ENCODE results near the gene SUPT6H. TPM values are rescaled to one million over a fixed set of nuclear protein-coding genes. Genes with fewer than 3 reads are reported as not detected.

The SUPT6H gene
- polyA plus RNA-seq, 2 of the 4 experiments (the other 2 are of a cell fraction) = 51.4 to 63.8 TPM

- POLR2A ChIA-PET = interaction anchor here (0.9 to 12.2 kb wide), 2 partner anchors 20 to 27 kb away, joined by 5 to 369 read pairs; partner anchors contain the start of genes NEK8, RPL23A and TLCD1
- DNase-seq (ENCODE audit: low read depth in 1 of 2, low spot score in 1 of 2) (peak in 1 of 2 experiments; percentile 76), ATAC-seq (peak in 1 of 2 experiments; percentile 0; a peak in 1 of 6 replicates), FAIRE-seq (no peak)
- H3K4me3 ChIP-seq = peak overlapping the region; percentile 93
- peak overlapping the region; percentile 98 to 99 for H3K27ac ChIP-seq
- CTCF ChIA-PET = interaction anchor here (1.1 to 22.6 kb wide), 7 partner anchors 10 to 207 kb away, joined by 3 to 977 read pairs (median 6); partner anchors contain the start of genes DHRS13, FLOT2, NEK8 and RPL23A
- peak overlapping the region; percentile 96 for H3K4me2 ChIP-seq
- WGBS (ENCODE audit: missing lambda C conversion rate) = 17% methylated on average over 5 of the region's 5 CpGs
- 0 out of 2 replicates have a peak, but pooled peaks have one; percentile 6 for TF ChIP-seq GATA3 (IDR thresholded peaks at IDR 0.05; ENCODE audit: borderline replicate concordance)
- no peak for TF ChIP-seq HOXA7 (CRISPR knock-in tag; IDR thresholded peaks at IDR 0.05)
- peak; percentile 50; the same call in 1 of the 2 replicates for TF ChIP-seq MAX (IDR thresholded peaks at IDR 0.05)
- TF ChIP-seq KDM1A (IDR thresholded peaks at IDR 0.05; ENCODE audit: low read depth) = 0 out of 2 replicates have a peak, but pooled peaks have one; percentile 12
- 0 out of 2 replicates have a peak, but pooled peaks have one; percentile 12 for TF ChIP-seq REST (IDR thresholded peaks at IDR 0.05)
- peak; percentile 20; the same call in 1 of the 2 replicates for TF ChIP-seq E2F6 (IDR thresholded peaks at IDR 0.05; ENCODE audit: borderline replicate concordance, low read depth)
- H3K9me3 ChIP-seq = no peaks in the 10 kb centered on the region
- peaks cover 64% of the 10 kb centered on the region for H3K4me1 ChIP-seq
Observed at GRCh38 chr17:28746611-28747050, 84.6 kb downstream of the SUPT6H start.

GRCh38 chr17:28747051-28747691 lies 85.2 kb downstream of the SUPT6H start:
- ChIA-PET CTCF (interaction anchor here (0.6 to 22.6 kb wide), 8 partner anchors 10 to 1608 kb away, joined by 3 to 977 read pairs (median 6); partner anchors contain the start of genes DHRS13, FLOT2, NEK8 and RPL23A), POLR2A (interaction anchor here (0.9 to 12.2 kb wide), 2 partner anchors 20 to 27 kb away, joined by 5 to 369 read pairs; partner anchors contain the start of genes NEK8, RPL23A and TLCD1)
- H3K4me2 ChIP-seq = peak overlapping the region; percentile 96
- DNase-seq (ENCODE audit: low read depth in 1 of 2, low spot score in 1 of 2) (no peak), FAIRE-seq (no peak), ATAC-seq (no peak)
- TF ChIP-seq MAFK (IDR thresholded peaks at IDR 0.05; ENCODE audit: partially characterized antibody) = no peak
- no peak for TF ChIP-seq NFE2L2 (conservative IDR thresholded peaks at IDR 0.05; ENCODE audit: low read length)
- TF ChIP-seq MAZ (IDR thresholded peaks at IDR 0.05; ENCODE audit: borderline replicate concordance, low read depth, low read length) = no peak
- no peak for TF ChIP-seq ZNF302 (CRISPR knock-in tag; IDR thresholded peaks at IDR 0.05)
- TF ChIP-seq CBX8 (IDR thresholded peaks at IDR 0.05) = no peak
- TF ChIP-seq RARB (CRISPR knock-in tag; IDR thresholded peaks at IDR 0.05) = no peak
- no peak for TF ChIP-seq USF2 (IDR thresholded peaks at IDR 0.05)
- 0 out of 2 replicates have a peak, but pooled peaks have one; percentile 63 for TF ChIP-seq FOSB (CRISPR knock-in tag; IDR thresholded peaks at IDR 0.05)
- TF ChIP-seq BHLHE40 (IDR thresholded peaks at IDR 0.05; ENCODE audit: low read depth, low read length) = no peak
- TF ChIP-seq HOXA7 (CRISPR knock-in tag; IDR thresholded peaks at IDR 0.05) = 0 out of 2 replicates have a peak, but pooled peaks have one; percentile 16
- TF ChIP-seq CEBPB (IDR thresholded peaks at IDR 0.05) = no peak
- TF ChIP-seq RNF2 (IDR thresholded peaks at IDR 0.05; ENCODE audit: borderline replicate concordance, low read depth) = no peak
- no peak for TF ChIP-seq POLR2AphosphoS2 (conservative IDR thresholded peaks at IDR 0.05; ENCODE audit: low read length)
- no peak; the same call in 1 of the 2 replicates for TF ChIP-seq E2F6 (IDR thresholded peaks at IDR 0.05; ENCODE audit: borderline replicate concordance, low read depth)
- TF ChIP-seq RFX5 (IDR thresholded peaks at IDR 0.05) = no peak
- no peak for TF ChIP-seq HMGXB4 (CRISPR knock-in tag; IDR thresholded peaks at IDR 0.05; ENCODE audit: borderline replicate concordance)
- no peak; the same call in 1 of the 2 replicates for TF ChIP-seq GATA3 (IDR thresholded peaks at IDR 0.05; ENCODE audit: borderline replicate concordance)
- H3K4me1 ChIP-seq = peaks cover 59% of the 10 kb centered on the region
- no peaks in the 10 kb centered on the region for H3K9me3 ChIP-seq
- WGBS (ENCODE audit: missing lambda C conversion rate) = 77% methylated on average over 6 of the region's 7 CpGs
- peak overlapping the region; percentile 98 to 99 for H3K27ac ChIP-seq
- peak overlapping the region; percentile 93 for H3K4me3 ChIP-seq

Measured in A549 (cell line).